ENCODE results near the gene THY1. TPM values are rescaled to one million over a fixed set of nuclear protein-coding genes. Genes with fewer than 3 reads are reported as not detected.

THY1 gene
- total RNA-seq, 1 donor: 400 TPM

- Histone ChIP-seq H3K9me3 (ENCODE audit: low read depth, low read length) (no peaks in the 10 kb centered on the region), H3K36me3 (ENCODE audit: insufficient read depth, low read length) (no peaks in the 10 kb centered on the region), H4K20me1 (ENCODE audit: insufficient read depth, low read length) (no peaks in the 10 kb centered on the region), H3K27ac (ENCODE audit: low read depth, low read length) (peak within 1 kb of the TSS; percentile 75), H3K4me2 (ENCODE audit: insufficient read depth, low read length) (peak within 1 kb of the TSS; percentile 87), H3K4me3 (ENCODE audit: insufficient read depth, low read length) (peak within 1 kb of the TSS; percentile 73), H3K4me1 (ENCODE audit: insufficient read depth, low read length) (peaks cover 19% of the 10 kb centered on the region), H3K79me2 (ENCODE audit: insufficient read depth, low read length) (no peaks in the 10 kb centered on the region), H2AFZ (ENCODE audit: low read length) (peak within 1 kb of the TSS; percentile 88), H3K27me3 (ENCODE audit: insufficient read depth, low read length) (peaks cover 23% of the 10 kb centered on the region)
- peak; percentile 78 for TF ChIP-seq CTCF (IDR thresholded peaks at IDR 0.05; ENCODE audit: extremely low read depth, low read depth, low read length)
- peak; percentile 98 for DNase-seq (ENCODE audit: insufficient read length, low spot score, missing footprints)
Observed at GRCh38 chr11:119381181-119381988, 41.6 kb downstream of the THY1 start, which contains the start of gene USP2. Gene USP2, minus strand, starts transcription at chr11:119381690. Its CDS starts 8,210 bp downstream, at chr11:119373480.

DNA sequence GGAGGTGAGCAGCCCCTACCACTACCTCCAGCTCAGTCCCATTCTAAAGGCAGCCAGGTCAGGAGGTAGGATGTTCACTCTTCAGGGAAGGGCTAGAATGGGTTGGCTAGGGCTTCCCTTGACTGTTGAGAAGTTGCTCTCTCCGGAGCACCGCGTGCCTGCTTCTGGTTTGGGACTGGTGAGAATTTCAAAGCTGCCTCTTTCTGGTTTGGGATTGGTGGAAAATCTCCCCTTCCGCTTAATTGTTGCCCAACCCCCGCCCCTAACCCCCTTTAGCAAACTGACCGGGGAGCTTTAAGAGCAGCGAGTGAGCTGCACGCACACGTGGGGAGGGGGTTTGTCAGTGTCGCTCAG lies 42.2 kb downstream of the THY1 start:
- Histone ChIP-seq H2AFZ (ENCODE audit: low read length) (peak overlapping the region; percentile 88), H3K27me3 (ENCODE audit: insufficient read depth, low read length) (peaks cover 22% of the 10 kb centered on the region), H3K9me3 (ENCODE audit: low read depth, low read length) (no peaks in the 10 kb centered on the region), H4K20me1 (ENCODE audit: insufficient read depth, low read length) (no peaks in the 10 kb centered on the region), H3K4me1 (ENCODE audit: insufficient read depth, low read length) (peaks cover 24% of the 10 kb centered on the region), H3K4me2 (ENCODE audit: insufficient read depth, low read length) (peak overlapping the region; percentile 87), H3K79me2 (ENCODE audit: insufficient read depth, low read length) (no peaks in the 10 kb centered on the region), H3K36me3 (ENCODE audit: insufficient read depth, low read length) (no peaks in the 10 kb centered on the region), H3K27ac (ENCODE audit: low read depth, low read length) (peak overlapping the region; percentile 57), H3K4me3 (ENCODE audit: insufficient read depth, low read length) (peak overlapping the region; percentile 73)
- no peak for TF ChIP-seq CTCF (IDR thresholded peaks at IDR 0.05; ENCODE audit: extremely low read depth, low read depth, low read length)
- DNase-seq (ENCODE audit: insufficient read length, low spot score, missing footprints): no peak

DNA sequence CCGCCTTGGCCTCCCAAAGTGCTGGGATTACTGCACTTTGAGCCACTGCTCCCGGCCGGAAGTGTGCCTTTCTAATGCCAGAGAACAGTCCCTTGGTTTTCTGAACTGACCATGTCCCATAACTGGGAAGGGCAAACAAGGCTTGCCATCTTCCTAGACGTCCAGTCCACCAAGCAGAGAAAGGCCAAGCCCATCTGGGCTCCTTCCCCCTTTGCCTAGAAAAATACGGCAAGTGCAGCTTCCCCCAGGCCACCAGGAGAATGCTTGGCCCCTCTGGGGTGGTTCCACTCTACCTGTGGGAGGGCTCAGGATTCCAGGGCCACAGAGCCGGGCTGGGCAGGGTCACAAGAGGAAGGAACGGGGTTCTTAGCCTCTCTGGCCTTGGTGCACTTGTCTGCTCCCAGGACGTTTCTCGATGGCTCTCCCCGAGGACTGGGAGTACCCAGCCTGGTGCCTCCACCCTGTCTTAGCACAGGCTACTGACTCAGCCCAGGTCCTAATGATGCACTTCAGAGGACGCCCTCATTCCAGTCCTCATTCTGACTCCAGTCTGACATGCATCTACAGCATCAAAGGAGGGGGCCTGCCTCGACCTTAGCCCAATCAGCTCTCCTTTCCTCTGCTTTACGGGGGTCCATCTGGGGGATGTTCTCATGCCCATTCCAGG lies 42.7 kb downstream of the THY1 start:
- Histone ChIP-seq H3K9me3 (ENCODE audit: low read depth, low read length) (no peaks in the 10 kb centered on the region), H4K20me1 (ENCODE audit: insufficient read depth, low read length) (no peaks in the 10 kb centered on the region), H3K4me3 (ENCODE audit: insufficient read depth, low read length) (no peak overlapping the region), H3K36me3 (ENCODE audit: insufficient read depth, low read length) (no peaks in the 10 kb centered on the region), H3K79me2 (ENCODE audit: insufficient read depth, low read length) (no peaks in the 10 kb centered on the region), H2AFZ (ENCODE audit: low read length) (no peak overlapping the region), H3K4me1 (ENCODE audit: insufficient read depth, low read length) (peaks cover 30% of the 10 kb centered on the region), H3K27me3 (ENCODE audit: insufficient read depth, low read length) (peaks cover 17% of the 10 kb centered on the region), H3K4me2 (ENCODE audit: insufficient read depth, low read length) (peak overlapping the region; percentile 87), H3K27ac (ENCODE audit: low read depth, low read length) (no peak overlapping the region)
- TF ChIP-seq CTCF (IDR thresholded peaks at IDR 0.05; ENCODE audit: extremely low read depth, low read depth, low read length): no peak
- DNase-seq (ENCODE audit: insufficient read length, low spot score, missing footprints): no peak

GRCh38 chr11:119378851-119379465 lies 44.0 kb downstream of the THY1 start:
- TF ChIP-seq CTCF (IDR thresholded peaks at IDR 0.05; ENCODE audit: extremely low read depth, low read depth, low read length): no peak
- Histone ChIP-seq H3K9me3 (ENCODE audit: low read depth, low read length) (no peaks in the 10 kb centered on the region), H4K20me1 (ENCODE audit: insufficient read depth, low read length) (no peaks in the 10 kb centered on the region), H3K27me3 (ENCODE audit: insufficient read depth, low read length) (peaks cover 10% of the 10 kb centered on the region), H3K4me3 (ENCODE audit: insufficient read depth, low read length) (no peak overlapping the region), H3K27ac (ENCODE audit: low read depth, low read length) (no peak overlapping the region), H3K79me2 (ENCODE audit: insufficient read depth, low read length) (no peaks in the 10 kb centered on the region), H3K4me2 (ENCODE audit: insufficient read depth, low read length) (no peak overlapping the region), H2AFZ (ENCODE audit: low read length) (no peak overlapping the region), H3K36me3 (ENCODE audit: insufficient read depth, low read length) (no peaks in the 10 kb centered on the region), H3K4me1 (ENCODE audit: insufficient read depth, low read length) (peaks cover 41% of the 10 kb centered on the region)
- no peak for DNase-seq (ENCODE audit: insufficient read length, low spot score, missing footprints)
